ENCODE data around the gene DSG2. TPM values are rescaled to one million over a fixed set of nuclear protein-coding genes. Genes with fewer than 3 reads are reported as not detected.

Gene DSG2
- total RNA-seq, 1 experiment from 2014 or later, result 123 TPM

GRCh38 chr18:31454066-31454708 is 43.8 kb upstream of the DSG2 start:
- peak overlapping the region in 1 of 2 experiments; percentile 31; a peak in 2 of 4 replicates for H3K4me3 ChIP-seq (replicated peaks in 1 of 2; ENCODE audit: low read depth in 1 of 2, low read length in 2 of 2)
- H3K4me2 ChIP-seq (ENCODE audit: low read length), result peak overlapping the region; percentile 74
- no peaks in the 10 kb centered on the region for H4K20me1 ChIP-seq (ENCODE audit: insufficient read depth)
- DNase-seq (ENCODE audit: low read depth, low spot score), result peak; percentile 79
- peak overlapping the region; percentile 34; the same call in 1 of the 2 replicates for H3K9ac ChIP-seq (ENCODE audit: low read length)
- no peaks in the 10 kb centered on the region for H3K36me3 ChIP-seq (ENCODE audit: control insufficient read depth in 1 of 2, insufficient read depth in 2 of 2, low read length in 2 of 2)
- H3K79me2 ChIP-seq (ENCODE audit: insufficient read depth, low read length), result no peaks in the 10 kb centered on the region
- ATAC-seq, result peak; percentile 99
- peak overlapping the region; percentile 66; the same call in 1 of the 2 replicates for H3K27ac ChIP-seq (ENCODE audit: low read depth, low read length)
- peaks cover 12 to 25% of the 10 kb centered on the region in 2 experiments for H3K4me1 ChIP-seq (ENCODE audit: control insufficient read depth in 1 of 2, insufficient read depth in 2 of 2, low read length in 2 of 2)
- ChIA-PET CTCF (interaction anchor here (0.8 kb wide), 1 partner anchor 110 kb away, joined by 3 read pairs; no protein-coding TSS in a partner anchor), POLR2A (no interaction called here), RAD21 (ENCODE audit: low non-redundant PET in 1 of 2, low total read pairs in 2 of 2, uncharacterized antibody in 2 of 2, unreplicated experiment in 2 of 2) (no interaction called here)
- H3K9me3 ChIP-seq (ENCODE audit: control insufficient read depth in 1 of 2, insufficient read depth in 1 of 2, low read depth in 1 of 2, low read length in 2 of 2), result no peaks in the 10 kb centered on the region
- BruUV-seq (replicated peaks), result no TSS peak
- intact Hi-C loops (cut with micrococcal nuclease), result no loop called here
- H3K9me2 ChIP-seq (ENCODE audit: insufficient read depth), result no peaks in the 10 kb centered on the region
- H3K27me3 ChIP-seq (ENCODE audit: insufficient read depth, low read length), result no peaks in the 10 kb centered on the region
- 0 out of 2 replicates have a peak, but pooled peaks have one; percentile 27 for TF ChIP-seq POLR2AphosphoS5 (IDR thresholded peaks at IDR 0.05; ENCODE audit: low read depth, low read length)
- peak; percentile 86 for TF ChIP-seq FOSL1 (IDR thresholded peaks at IDR 0.05; ENCODE audit: low read depth)
- TF ChIP-seq SP1 (IDR thresholded peaks at IDR 0.05; ENCODE audit: low read depth), result peak; percentile 71
- TF ChIP-seq CEBPB (IDR thresholded peaks at IDR 0.05; ENCODE audit: low read depth), result peak; percentile 46; the same call in 1 of the 2 replicates
- TF ChIP-seq JUND (IDR thresholded peaks at IDR 0.05), result peak; percentile 86
- TF ChIP-seq RAD21 (IDR thresholded peaks at IDR 0.05; ENCODE audit: low read depth), result no peak; the same call in 1 of the 2 replicates
- no peak for TF ChIP-seq ZFX (IDR thresholded peaks at IDR 0.05)
- no peak for TF ChIP-seq POLR2A (IDR thresholded peaks at IDR 0.05; ENCODE audit: borderline replicate concordance, extremely low read depth, insufficient read depth, insufficient read length)
- TF ChIP-seq TCF7L2 (IDR thresholded peaks at IDR 0.05; ENCODE audit: borderline replicate concordance, extremely low read depth, insufficient read depth, insufficient read length), result no peak
- peak; percentile 31; the same call in 1 of the 2 replicates for TF ChIP-seq SRF (IDR thresholded peaks at IDR 0.05; ENCODE audit: low read depth)
- peak; percentile 15; the same call in 1 of the 2 replicates for TF ChIP-seq CBX3 (IDR thresholded peaks at IDR 0.05; ENCODE audit: low read depth)
- TF ChIP-seq SIN3A (IDR thresholded peaks at IDR 0.05; ENCODE audit: low read depth), result no peak
- no peak for TF ChIP-seq MAX (IDR thresholded peaks at IDR 0.05)
- peak overlapping the region; percentile 79 for H2AFZ ChIP-seq (ENCODE audit: low read depth, low read length, poor library complexity, severe bottlenecking)

Measured in HCT116 (cell line).